PC-9 (cell line): ENCODE results near the gene PIK3R2. TPM values are rescaled to one million over a fixed set of nuclear protein-coding genes. Genes with fewer than 3 reads are reported as not detected.

Source experiments
- BruUV-seq: library from RNA; stranded (reverse); fragments of 400-500 nt; replicated peaks from 2 replicates; lab custom pipeline; 2021; lab: Mats Ljungman, UMichigan
- CTCF ChIA-PET: fragments of 300-600 bp; sonication (Branson Sonifier 250); formaldehyde crosslinking; loops from one replicate; lab custom pipeline; 2022; ENCODE audit warnings: antibody characterized with exemption; lab: Charles Lee
- POLR2A ChIA-PET: fragments of 300-600 bp; sonication (Branson Sonifier 250); formaldehyde crosslinking; loops from one replicate; lab custom pipeline; 2022; ENCODE audit warnings: antibody characterized with exemption; ENCODE audit not compliant: unreplicated experiment; lab: Charles Lee
- DNase-seq, 2 experiments: peaks; one replicate each; pipeline versions ENCODE4 v3.0.0 to v3.0.0-alpha.2; 2015 to 2022; ENCODE audit warnings: mixed read lengths in 1 of 2
- H2AFZ ChIP-seq: fragments of 200-600 bp; sonication (generic); 2 replicates; pipeline ENCODE4 v1.8.1; 2017; ENCODE audit warnings: antibody characterized with exemption
- H3F3A ChIP-seq: fragments of 200-600 bp; sonication (generic); 2 replicates; pipeline ENCODE4 v1.8.1; 2017; ENCODE audit warnings: antibody characterized with exemption, mild to moderate bottlenecking, low read depth; ENCODE audit not compliant: insufficient read depth
- H3K27ac ChIP-seq: fragments of 200-600 bp; sonication (generic); 2 replicates; pipeline ENCODE4 v1.6.1; 2016; ENCODE audit warnings: mixed run types
- H3K27me3 ChIP-seq: fragments of 200-600 bp; sonication (generic); 2 replicates; pipeline ENCODE4 v1.6.1; 2016; ENCODE audit warnings: low read depth, mixed run types; ENCODE audit not compliant: insufficient read depth
- H3K36me3 ChIP-seq: fragments of 200-600 bp; sonication (generic); 2 replicates; pipeline ENCODE4 v1.6.1; 2016; ENCODE audit warnings: low read depth, mixed run types
- H3K4me1 ChIP-seq: fragments of 200-600 bp; sonication (generic); replicated peaks from 2 replicates; pipeline ENCODE4 v1.6.1; 2016; ENCODE audit warnings: mixed run types; ENCODE audit not compliant: insufficient read depth
- H3K4me2 ChIP-seq: fragments of 200-600 bp; sonication (generic); 2 replicates; pipeline ENCODE4 v1.6.1; 2017; ENCODE audit warnings: mixed run types
- H3K4me3 ChIP-seq: fragments of 200-600 bp; sonication (generic); 2 replicates; pipeline ENCODE4 v1.6.1; 2016; ENCODE audit warnings: mixed run types
- H3K79me2 ChIP-seq: fragments of 200-600 bp; sonication (generic); 2 replicates; pipeline ENCODE4 v1.6.1; 2017; ENCODE audit warnings: low read depth, mixed run types
- H3K9me2 ChIP-seq: fragments of 200-600 bp; sonication (generic); 2 replicates; pipeline ENCODE4 v1.8.1; 2017; ENCODE audit warnings: mild to moderate bottlenecking; ENCODE audit not compliant: insufficient read depth
- H3K9me3 ChIP-seq: fragments of 200-600 bp; sonication (generic); 2 replicates; pipeline ENCODE4 v1.8.1; 2016; ENCODE audit warnings: low read depth; ENCODE audit not compliant: insufficient read depth
- H4K20me1 ChIP-seq: fragments of 200-600 bp; sonication (generic); 2 replicates; pipeline ENCODE4 v1.8.1; 2017; ENCODE audit not compliant: insufficient read depth
- EZH2 ChIP-seq: fragments of 200-600 bp; sonication (generic); IDR thresholded peaks from 2 replicates; pipeline ENCODE4 v1.8.0; 2017; ENCODE audit warnings: antibody characterized with exemption, low read depth
- intact Hi-C: fragments of 100-400 bp; cut with micrococcal nuclease; formaldehyde crosslinking; loops from one replicate; pipeline ENCODE4 v1.10.0; 2022; ENCODE audit not compliant: unreplicated experiment
- total RNA-seq: library from RNA; stranded (reverse); gene quantifications from 2 replicates; pipeline ENCODE4 v1.2.3, GENCODE V29; 2021
- TF ChIP-seq, protein P1 (sequence below): fragments of 200-600 bp; sonication (generic); conservative IDR thresholded peaks from 2 replicates; pipeline ENCODE4 v1.6.1; 2017; ENCODE audit warnings: mixed run types, antibody characterized with exemption, mild to moderate bottlenecking, moderate library complexity

The PIK3R2 gene
- total RNA-seq, 1 experiment from 2014 or later, result 61.8 TPM

DNA sequence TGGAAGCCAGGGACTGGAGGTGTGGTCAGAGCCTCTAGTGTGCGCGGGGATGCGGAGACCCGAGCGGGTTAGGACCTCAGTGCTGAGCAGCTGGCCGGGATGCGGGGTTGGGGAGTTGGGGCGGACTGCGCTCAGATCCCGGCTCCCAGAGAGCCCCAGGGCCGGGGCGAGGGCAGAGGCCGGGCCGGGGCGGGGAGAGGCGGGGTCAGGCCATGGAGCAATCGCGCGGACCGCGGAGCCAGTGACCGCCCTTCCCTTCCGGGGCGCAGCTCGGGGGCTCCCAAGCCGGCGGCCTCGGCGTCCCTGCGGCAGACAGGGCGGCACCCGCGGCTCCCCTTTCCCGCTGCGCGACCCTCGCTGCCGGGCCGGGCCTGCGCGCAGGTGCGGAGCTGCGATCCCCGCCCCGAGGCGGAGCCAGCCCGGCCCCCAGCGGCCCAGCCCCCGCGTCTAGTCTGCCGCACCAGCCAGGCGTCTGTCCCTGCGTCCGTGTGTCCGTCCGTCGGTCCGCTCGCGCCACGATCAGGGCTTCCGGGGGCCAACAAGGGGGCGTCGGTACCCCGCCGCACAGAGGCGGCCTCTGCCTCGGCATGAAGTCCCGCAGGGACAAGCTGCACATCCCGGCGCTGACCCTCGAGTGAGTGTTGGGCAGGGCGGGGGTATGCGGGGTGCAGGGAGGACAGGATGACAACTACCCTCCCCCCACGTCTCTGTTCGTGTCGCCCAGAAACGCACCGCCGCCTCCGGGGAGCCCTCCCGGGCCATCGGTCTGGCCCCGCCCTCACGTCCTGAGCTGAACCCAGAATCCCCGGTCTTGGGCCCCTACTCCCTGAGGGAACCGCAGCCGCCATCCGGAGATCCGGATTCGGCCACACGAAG is 43.0 kb upstream of the PIK3R2 start:
- Histone ChIP-seq H3K27ac (no peak overlapping the region), H3K4me1 (peaks cover 13% of the 10 kb centered on the region), H3K36me3 (no peaks in the 10 kb centered on the region), H3K9me3 (no peaks in the 10 kb centered on the region), H2AFZ (peak overlapping the region; percentile 94), H4K20me1 (no peaks in the 10 kb centered on the region), H3K27me3 (no peaks in the 10 kb centered on the region), H3F3A (peaks cover 49% of the 10 kb centered on the region), H3K4me2 (peak overlapping the region; percentile 93), H3K9me2 (no peaks in the 10 kb centered on the region), H3K4me3 (peak overlapping the region; percentile 95), H3K79me2 (no peaks in the 10 kb centered on the region)
- BruUV-seq, result no TSS peak
- CTCF ChIA-PET, result no interaction called here
- peak in 1 of 2 experiments; percentile 66 for DNase-seq
- POLR2A ChIA-PET, result no interaction called here
- intact Hi-C loops, result loop anchor here (5.0 kb wide), 2 partner anchors 217 to 302 kb away; no protein-coding TSS in a partner anchor
- TF ChIP-seq, protein P1, sequence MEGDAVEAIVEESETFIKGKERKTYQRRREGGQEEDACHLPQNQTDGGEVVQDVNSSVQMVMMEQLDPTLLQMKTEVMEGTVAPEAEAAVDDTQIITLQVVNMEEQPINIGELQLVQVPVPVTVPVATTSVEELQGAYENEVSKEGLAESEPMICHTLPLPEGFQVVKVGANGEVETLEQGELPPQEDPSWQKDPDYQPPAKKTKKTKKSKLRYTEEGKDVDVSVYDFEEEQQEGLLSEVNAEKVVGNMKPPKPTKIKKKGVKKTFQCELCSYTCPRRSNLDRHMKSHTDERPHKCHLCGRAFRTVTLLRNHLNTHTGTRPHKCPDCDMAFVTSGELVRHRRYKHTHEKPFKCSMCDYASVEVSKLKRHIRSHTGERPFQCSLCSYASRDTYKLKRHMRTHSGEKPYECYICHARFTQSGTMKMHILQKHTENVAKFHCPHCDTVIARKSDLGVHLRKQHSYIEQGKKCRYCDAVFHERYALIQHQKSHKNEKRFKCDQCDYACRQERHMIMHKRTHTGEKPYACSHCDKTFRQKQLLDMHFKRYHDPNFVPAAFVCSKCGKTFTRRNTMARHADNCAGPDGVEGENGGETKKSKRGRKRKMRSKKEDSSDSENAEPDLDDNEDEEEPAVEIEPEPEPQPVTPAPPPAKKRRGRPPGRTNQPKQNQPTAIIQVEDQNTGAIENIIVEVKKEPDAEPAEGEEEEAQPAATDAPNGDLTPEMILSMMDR, result no peak
- TF ChIP-seq EZH2, result no peak

DNA sequence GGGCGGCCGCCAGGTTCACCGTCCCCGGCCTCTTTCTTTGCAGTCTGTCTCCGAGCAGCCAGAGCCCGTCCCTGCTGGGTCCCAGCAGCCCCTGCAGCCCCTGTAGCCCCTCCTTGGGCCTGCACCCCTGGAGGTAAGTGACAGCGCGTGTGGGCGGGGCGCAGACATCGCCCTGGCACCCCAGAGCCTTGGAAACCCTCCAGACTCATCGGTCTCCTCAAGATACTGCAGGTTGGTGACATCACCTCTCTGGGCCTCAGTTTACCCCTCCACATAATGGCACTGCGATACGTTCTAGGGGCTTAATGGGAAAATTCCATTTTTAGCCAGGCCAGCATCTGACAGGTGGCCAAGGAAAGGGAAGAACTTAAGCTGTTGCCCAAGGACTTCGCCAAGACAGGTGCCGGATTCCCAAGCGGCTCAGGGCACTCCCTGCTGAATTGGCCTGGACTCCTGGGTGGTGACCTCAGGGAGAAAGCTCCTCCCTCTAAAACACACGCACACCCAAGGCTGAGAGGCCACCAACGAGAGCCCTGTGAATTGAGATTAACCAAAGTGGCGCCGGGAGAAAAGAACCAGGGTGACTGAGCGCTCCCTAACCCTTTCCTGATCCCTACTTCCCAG is 42.2 kb upstream of the PIK3R2 start:
- no peaks in the 10 kb centered on the region for H3K27me3 ChIP-seq
- peaks cover 13% of the 10 kb centered on the region for H3K4me1 ChIP-seq
- no peaks in the 10 kb centered on the region for H3K79me2 ChIP-seq
- no peak overlapping the region for H3K27ac ChIP-seq
- H2AFZ ChIP-seq, result peak overlapping the region; percentile 94
- intact Hi-C loops, result loop anchor here (5.0 kb wide), 2 partner anchors 217 to 302 kb away; no protein-coding TSS in a partner anchor
- POLR2A ChIA-PET, result interaction anchor here (0.8 kb wide), 1 partner anchor 19 kb away, joined by 9 read pairs; no protein-coding TSS in a partner anchor
- CTCF ChIA-PET, result interaction anchor here (0.6 to 0.7 kb wide), 4 partner anchors 103 to 449 kb away, joined by 3 to 17 read pairs (median 7); partner anchors contain the start of gene ARRDC2
- no TSS peak for BruUV-seq
- no peak for TF ChIP-seq EZH2
- TF ChIP-seq, protein P1, result no peak
- peak overlapping the region; percentile 95 for H3K4me3 ChIP-seq
- peak overlapping the region; percentile 93 for H3K4me2 ChIP-seq
- no peaks in the 10 kb centered on the region for H3K36me3 ChIP-seq
- no peaks in the 10 kb centered on the region for H4K20me1 ChIP-seq
- no peaks in the 10 kb centered on the region for H3K9me3 ChIP-seq
- no peak for DNase-seq
- no peaks in the 10 kb centered on the region for H3K9me2 ChIP-seq
- H3F3A ChIP-seq, result peaks cover 41% of the 10 kb centered on the region

DNA sequence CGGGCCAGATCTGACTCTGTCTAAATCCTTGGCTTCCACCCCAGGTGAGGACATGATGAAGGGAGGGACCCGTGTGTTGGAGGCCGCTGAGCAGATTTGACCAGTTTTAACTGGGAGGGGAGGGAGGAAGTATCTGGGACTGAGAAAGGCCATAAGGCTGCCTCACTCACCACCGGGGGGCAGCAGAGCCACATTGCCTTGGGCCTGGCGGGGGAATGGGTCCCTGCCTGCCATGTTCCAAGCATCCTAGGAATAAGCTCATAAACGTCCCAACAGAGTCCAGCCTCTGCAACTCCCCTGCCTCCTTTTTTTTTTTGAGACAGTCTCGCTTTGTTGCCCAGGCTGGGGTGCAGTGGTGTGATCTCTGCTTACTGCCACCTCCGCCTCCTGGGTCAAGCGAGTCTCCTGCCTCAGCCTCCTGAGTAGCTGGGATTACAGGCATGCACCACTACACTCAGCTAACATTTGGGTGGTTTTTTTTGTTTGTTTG is 39.9 kb upstream of the PIK3R2 start:
- BruUV-seq, result no TSS peak
- H4K20me1 ChIP-seq, result no peaks in the 10 kb centered on the region
- CTCF ChIA-PET, result interaction anchor here (0.5 to 1.3 kb wide), 10 partner anchors 9 to 215 kb away, joined by 3 to 10 read pairs (median 3); partner anchors contain the start of gene MPV17L2
- H3F3A ChIP-seq, result peaks cover 34% of the 10 kb centered on the region
- H3K27ac ChIP-seq, result no peak overlapping the region
- H3K4me3 ChIP-seq, result no peak overlapping the region
- peaks cover 17% of the 10 kb centered on the region for H3K4me1 ChIP-seq
- TF ChIP-seq, protein P1, result peak; percentile 89
- no peak for TF ChIP-seq EZH2
- no peaks in the 10 kb centered on the region for H3K36me3 ChIP-seq
- intact Hi-C loops, result loop anchor here (2.0 to 5.0 kb wide), 4 partner anchors 40 to 299 kb away; partner anchors contain the start of gene PIK3R2
- no peaks in the 10 kb centered on the region for H3K9me2 ChIP-seq
- H3K27me3 ChIP-seq, result no peaks in the 10 kb centered on the region
- POLR2A ChIA-PET, result interaction anchor here (0.5 to 0.6 kb wide), 2 partner anchors 147 to 210 kb away, joined by 4 to 7 read pairs; partner anchors contain the start of gene LSM4
- no peak overlapping the region for H3K4me2 ChIP-seq
- H3K79me2 ChIP-seq, result no peaks in the 10 kb centered on the region
- H2AFZ ChIP-seq, result no peak overlapping the region
- H3K9me3 ChIP-seq, result no peaks in the 10 kb centered on the region
- DNase-seq, result peak; percentile 63 to 82
